ENCODE results near the gene PARD3.

DNA sequence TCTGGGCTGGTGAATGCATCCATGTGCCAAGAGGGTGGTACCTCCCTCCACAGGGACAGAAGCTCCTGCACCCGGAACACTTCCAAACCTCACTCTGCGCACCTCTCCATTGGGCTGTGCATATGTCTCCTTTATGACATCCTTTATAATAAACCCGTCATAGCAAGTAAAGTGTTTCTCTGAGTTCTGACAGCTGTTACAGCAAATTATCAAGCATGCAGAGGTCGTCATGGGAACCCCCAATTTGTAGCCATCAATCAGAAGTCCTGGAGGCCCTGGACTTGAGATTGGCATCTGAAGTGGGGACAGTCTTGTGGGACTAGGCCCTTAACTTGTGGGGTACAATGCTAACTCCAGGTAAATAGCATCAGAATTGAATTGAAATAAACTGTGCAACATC, 29.4 kb upstream of the PARD3 start:
- no peak for TF ChIP-seq ZNF274 (IDR thresholded peaks at IDR 0.05; ENCODE audit: low read depth, low read length)
- no peak for TF ChIP-seq EZH2 (IDR thresholded peaks at IDR 0.05)
- TF ChIP-seq EZH2phosphoT487 (IDR thresholded peaks at IDR 0.05; ENCODE audit: borderline replicate concordance), result no peak
- no peak for TF ChIP-seq POLR2A (IDR thresholded peaks at IDR 0.05; ENCODE audit: borderline replicate concordance, extremely low read depth, insufficient read depth, insufficient read length)
- TF ChIP-seq, protein P1, sequence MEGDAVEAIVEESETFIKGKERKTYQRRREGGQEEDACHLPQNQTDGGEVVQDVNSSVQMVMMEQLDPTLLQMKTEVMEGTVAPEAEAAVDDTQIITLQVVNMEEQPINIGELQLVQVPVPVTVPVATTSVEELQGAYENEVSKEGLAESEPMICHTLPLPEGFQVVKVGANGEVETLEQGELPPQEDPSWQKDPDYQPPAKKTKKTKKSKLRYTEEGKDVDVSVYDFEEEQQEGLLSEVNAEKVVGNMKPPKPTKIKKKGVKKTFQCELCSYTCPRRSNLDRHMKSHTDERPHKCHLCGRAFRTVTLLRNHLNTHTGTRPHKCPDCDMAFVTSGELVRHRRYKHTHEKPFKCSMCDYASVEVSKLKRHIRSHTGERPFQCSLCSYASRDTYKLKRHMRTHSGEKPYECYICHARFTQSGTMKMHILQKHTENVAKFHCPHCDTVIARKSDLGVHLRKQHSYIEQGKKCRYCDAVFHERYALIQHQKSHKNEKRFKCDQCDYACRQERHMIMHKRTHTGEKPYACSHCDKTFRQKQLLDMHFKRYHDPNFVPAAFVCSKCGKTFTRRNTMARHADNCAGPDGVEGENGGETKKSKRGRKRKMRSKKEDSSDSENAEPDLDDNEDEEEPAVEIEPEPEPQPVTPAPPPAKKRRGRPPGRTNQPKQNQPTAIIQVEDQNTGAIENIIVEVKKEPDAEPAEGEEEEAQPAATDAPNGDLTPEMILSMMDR (IDR thresholded peaks at IDR 0.05 in 2 of 3, conservative IDR thresholded peaks at IDR 0.05 in 1 of 3; ENCODE audit: borderline replicate concordance in 1 of 3, insufficient read depth in 1 of 3, low read depth in 2 of 3, low read length in 2 of 3), result no peak
- TF ChIP-seq JUND (IDR thresholded peaks at IDR 0.05), result no peak
- TF ChIP-seq EGR1 (IDR thresholded peaks at IDR 0.05; ENCODE audit: low read depth), result no peak
- TF ChIP-seq RAD21 (IDR thresholded peaks at IDR 0.05; ENCODE audit: low read depth), result no peak
- TF ChIP-seq, protein P2, sequence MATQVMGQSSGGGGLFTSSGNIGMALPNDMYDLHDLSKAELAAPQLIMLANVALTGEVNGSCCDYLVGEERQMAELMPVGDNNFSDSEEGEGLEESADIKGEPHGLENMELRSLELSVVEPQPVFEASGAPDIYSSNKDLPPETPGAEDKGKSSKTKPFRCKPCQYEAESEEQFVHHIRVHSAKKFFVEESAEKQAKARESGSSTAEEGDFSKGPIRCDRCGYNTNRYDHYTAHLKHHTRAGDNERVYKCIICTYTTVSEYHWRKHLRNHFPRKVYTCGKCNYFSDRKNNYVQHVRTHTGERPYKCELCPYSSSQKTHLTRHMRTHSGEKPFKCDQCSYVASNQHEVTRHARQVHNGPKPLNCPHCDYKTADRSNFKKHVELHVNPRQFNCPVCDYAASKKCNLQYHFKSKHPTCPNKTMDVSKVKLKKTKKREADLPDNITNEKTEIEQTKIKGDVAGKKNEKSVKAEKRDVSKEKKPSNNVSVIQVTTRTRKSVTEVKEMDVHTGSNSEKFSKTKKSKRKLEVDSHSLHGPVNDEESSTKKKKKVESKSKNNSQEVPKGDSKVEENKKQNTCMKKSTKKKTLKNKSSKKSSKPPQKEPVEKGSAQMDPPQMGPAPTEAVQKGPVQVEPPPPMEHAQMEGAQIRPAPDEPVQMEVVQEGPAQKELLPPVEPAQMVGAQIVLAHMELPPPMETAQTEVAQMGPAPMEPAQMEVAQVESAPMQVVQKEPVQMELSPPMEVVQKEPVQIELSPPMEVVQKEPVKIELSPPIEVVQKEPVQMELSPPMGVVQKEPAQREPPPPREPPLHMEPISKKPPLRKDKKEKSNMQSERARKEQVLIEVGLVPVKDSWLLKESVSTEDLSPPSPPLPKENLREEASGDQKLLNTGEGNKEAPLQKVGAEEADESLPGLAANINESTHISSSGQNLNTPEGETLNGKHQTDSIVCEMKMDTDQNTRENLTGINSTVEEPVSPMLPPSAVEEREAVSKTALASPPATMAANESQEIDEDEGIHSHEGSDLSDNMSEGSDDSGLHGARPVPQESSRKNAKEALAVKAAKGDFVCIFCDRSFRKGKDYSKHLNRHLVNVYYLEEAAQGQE (IDR thresholded peaks at IDR 0.05; ENCODE audit: low read depth), result no peak
- no peak for TF ChIP-seq YY1 (IDR thresholded peaks at IDR 0.05; ENCODE audit: extremely low read depth, insufficient replicate concordance, low read depth, low read length)
- no peak for TF ChIP-seq POLR2AphosphoS5 (IDR thresholded peaks at IDR 0.05; ENCODE audit: low read depth, low read length)
- no peak for TF ChIP-seq SRF (IDR thresholded peaks at IDR 0.05; ENCODE audit: low read depth)

Data from HCT116 (cell line).